Measurements from ENCODE around the gene HELZ2. TPM values are rescaled to one million over a fixed set of nuclear protein-coding genes. Genes with fewer than 3 reads are reported as not detected.

Gene HELZ2
- total RNA-seq, 1 experiment from 2014 or later: 27.5 TPM

GRCh38 chr20:63589261-63590217 is 15.5 kb upstream of the HELZ2 start:
- no peaks in the 10 kb centered on the region for H3K27me3 Mint-ChIP-seq (ENCODE audit: low read depth)
- ChIA-PET POLR2A (no interaction called here), CTCF (no interaction called here)
- DNase-seq (ENCODE audit: low spot score): no peak
- no peak overlapping the region for H3K27ac Mint-ChIP-seq
- H3K36me3 Mint-ChIP-seq: peaks cover 12% of the 10 kb centered on the region
- H3K4me1 Mint-ChIP-seq: no peaks in the 10 kb centered on the region
- H3K4me3 Mint-ChIP-seq: no peak overlapping the region
- TF ChIP-seq SMAD4 (CRISPR knock-in tag; IDR thresholded peaks at IDR 0.05): no peak
- no peak for TF ChIP-seq ETV6 (CRISPR knock-in tag; IDR thresholded peaks at IDR 0.05)
- TF ChIP-seq MXD4 (CRISPR knock-in tag; IDR thresholded peaks at IDR 0.05; ENCODE audit: borderline replicate concordance): no peak
- no peak for TF ChIP-seq NFATC4 (CRISPR knock-in tag; IDR thresholded peaks at IDR 0.05)
- no peak for TF ChIP-seq HMGXB4 (CRISPR knock-in tag; IDR thresholded peaks at IDR 0.05)
- no peak for TF ChIP-seq MAX (CRISPR knock-in tag; IDR thresholded peaks at IDR 0.05)
- no peak for TF ChIP-seq SMAD3 (CRISPR knock-in tag; IDR thresholded peaks at IDR 0.05; ENCODE audit: borderline replicate concordance)
- TF ChIP-seq AR (CRISPR knock-in tag; IDR thresholded peaks at IDR 0.05): no peak
- TF ChIP-seq ZBTB21 (CRISPR knock-in tag; IDR thresholded peaks at IDR 0.05; ENCODE audit: borderline replicate concordance): no peak
- TF ChIP-seq AFF4 (CRISPR knock-in tag; IDR thresholded peaks at IDR 0.05; ENCODE audit: borderline replicate concordance): no peak
- TF ChIP-seq NFYB (CRISPR knock-in tag; conservative IDR thresholded peaks at IDR 0.05; ENCODE audit: low read depth): no peak
- TF ChIP-seq ATF3 (CRISPR knock-in tag; conservative IDR thresholded peaks at IDR 0.05): no peak
- no peak for TF ChIP-seq EMX1 (CRISPR knock-in tag; IDR thresholded peaks at IDR 0.05)
- TF ChIP-seq RELA (CRISPR knock-in tag; IDR thresholded peaks at IDR 0.05; ENCODE audit: borderline replicate concordance): no peak
- no peak for TF ChIP-seq ZNF423 (CRISPR knock-in tag; IDR thresholded peaks at IDR 0.05)
- no peak for ATAC-seq
- no peaks in the 10 kb centered on the region for H3K9me3 Mint-ChIP-seq

- H3K4me1 Mint-ChIP-seq: no peaks in the 10 kb centered on the region
- H3K4me3 Mint-ChIP-seq: no peak overlapping the region
- ATAC-seq (no peak), DNase-seq (ENCODE audit: low spot score) (no peak)
- peaks cover 12% of the 10 kb centered on the region for H3K36me3 Mint-ChIP-seq
- H3K27ac Mint-ChIP-seq: no peak overlapping the region
- no peaks in the 10 kb centered on the region for H3K9me3 Mint-ChIP-seq
- ChIA-PET POLR2A (no interaction called here), CTCF (interaction anchor here (0.6 to 1.5 kb wide), 2 partner anchors 51 to 52 kb away, joined by 3 to 9 read pairs; no protein-coding TSS in a partner anchor)
- H3K27me3 Mint-ChIP-seq (ENCODE audit: low read depth): no peaks in the 10 kb centered on the region
- no peak for TF ChIP-seq HMGA2 (CRISPR knock-in tag; IDR thresholded peaks at IDR 0.05)
- TF ChIP-seq ZNF281 (CRISPR knock-in tag; IDR thresholded peaks at IDR 0.05): no peak
- no peak for TF ChIP-seq MXD4 (CRISPR knock-in tag; IDR thresholded peaks at IDR 0.05; ENCODE audit: borderline replicate concordance)
- no peak for TF ChIP-seq IRF2 (CRISPR knock-in tag; IDR thresholded peaks at IDR 0.05; ENCODE audit: borderline replicate concordance, low read depth)
- no peak for TF ChIP-seq GABPB1 (CRISPR knock-in tag; IDR thresholded peaks at IDR 0.05)
- no peak for TF ChIP-seq E2F5 (CRISPR knock-in tag; IDR thresholded peaks at IDR 0.05)
- TF ChIP-seq ZNF219 (CRISPR knock-in tag; IDR thresholded peaks at IDR 0.05; ENCODE audit: borderline replicate concordance): no peak
- TF ChIP-seq ESRRA (CRISPR knock-in tag; IDR thresholded peaks at IDR 0.05; ENCODE audit: borderline replicate concordance): no peak
Observed at GRCh38 chr20:63588641-63589041, 14.6 kb upstream of the HELZ2 start.
